HepG2 (cell line): ENCODE results near the gene TBL3. TPM values are rescaled to one million over a fixed set of nuclear protein-coding genes. Genes with fewer than 3 reads are reported as not detected.

Experiments used
- ATF7-NPFF ChIP-seq: sonication (generic); formaldehyde crosslinking; IDR thresholded peaks from 2 replicates; pipeline ENCODE4 v1.8.1; 2023; ENCODE audit warnings: mild to moderate bottlenecking, low read depth, missing genetic modification reagents, moderate library complexity
- BHLHE40 ChIP-seq: IDR thresholded peaks from 2 replicates; pipeline ENCODE4 v1.6.1; 2011; ENCODE audit warnings: low read length, improper control_type of control experiment
- CEBPB ChIP-seq: IDR thresholded peaks from 2 replicates; pipeline ENCODE4 v1.6.1; 2011; ENCODE audit warnings: low read depth, low read length, improper control_type of control experiment, borderline replicate concordance
- DMAP1 ChIP-seq: IDR thresholded peaks from 2 replicates; pipeline ENCODE4 v1.6.1; 2016
- FOXJ3 ChIP-seq: sonication (generic); formaldehyde crosslinking; IDR thresholded peaks from 2 replicates; pipeline ENCODE4 v1.4.0; 2020; ENCODE audit warnings: missing genetic modification reagents, mild to moderate bottlenecking, borderline replicate concordance
- JDP2 ChIP-seq: sonication (generic); formaldehyde crosslinking; IDR thresholded peaks from 2 replicates; pipeline ENCODE4 v1.8.1; 2022; ENCODE audit warnings: missing genetic modification reagents, borderline replicate concordance
- KAT2B ChIP-seq: fragments of 150-350 bp; IDR thresholded peaks from 2 replicates; pipeline ENCODE4 v1.6.1; 2014; ENCODE audit warnings: low read depth, low read length, borderline replicate concordance
- KDM4B ChIP-seq: sonication (generic); formaldehyde crosslinking; IDR thresholded peaks from 2 replicates; pipeline ENCODE4 v1.4.0; 2020; ENCODE audit warnings: missing genetic modification reagents
- KDM5A ChIP-seq: fragments of 200-600 bp; sonication (generic); IDR thresholded peaks from 2 replicates; pipeline ENCODE4 v1.7.0; 2018; ENCODE audit warnings: antibody characterized with exemption, mild to moderate bottlenecking, low read length, borderline replicate concordance
- MLLT10 ChIP-seq: sonication (generic); formaldehyde crosslinking; IDR thresholded peaks from 2 replicates; pipeline ENCODE4 v1.4.0; 2020; ENCODE audit warnings: missing genetic modification reagents
- RFX1 ChIP-seq: fragments of 450-650 bp; IDR thresholded peaks from 2 replicates; pipeline ENCODE4 v1.6.1; 2017
- RFX5 ChIP-seq: IDR thresholded peaks from 2 replicates; pipeline ENCODE4 v1.6.1; 2011; ENCODE audit warnings: low read depth, low read length, improper control_type of control experiment
- SP140L ChIP-seq: sonication (generic); formaldehyde crosslinking; IDR thresholded peaks from 2 replicates; pipeline ENCODE4 v1.4.0; 2020; ENCODE audit warnings: missing genetic modification reagents, borderline replicate concordance
- ZBTB7B ChIP-seq: sonication (generic); formaldehyde crosslinking; IDR thresholded peaks from 2 replicates; pipeline ENCODE4 v1.4.0; 2020; ENCODE audit warnings: missing genetic modification reagents
- ZKSCAN1 ChIP-seq: fragments of 150-350 bp; IDR thresholded peaks from 2 replicates; pipeline ENCODE4 v1.6.1; 2014; ENCODE audit warnings: low read length
- ZNF101 ChIP-seq: sonication (generic); formaldehyde crosslinking; IDR thresholded peaks from 2 replicates; pipeline ENCODE4 v1.4.0; 2020; ENCODE audit warnings: mild to moderate bottlenecking, low read depth, missing genetic modification reagents, borderline replicate concordance
- ZNF207 ChIP-seq: fragments of 450-650 bp; IDR thresholded peaks from 2 replicates; pipeline ENCODE4 v1.6.1; 2016; ENCODE audit warnings: antibody characterized with exemption, borderline replicate concordance
- ZNF232 ChIP-seq: sonication (generic); formaldehyde crosslinking; IDR thresholded peaks from 2 replicates; pipeline ENCODE4 v1.4.0; 2020; ENCODE audit warnings: missing genetic modification reagents, borderline replicate concordance
- ZNF235 ChIP-seq: sonication (generic); formaldehyde crosslinking; IDR thresholded peaks from 2 replicates; pipeline ENCODE4 v1.8.1; 2023; ENCODE audit warnings: mild to moderate bottlenecking, missing genetic modification reagents, borderline replicate concordance
- ZNF558 ChIP-seq: sonication (generic); formaldehyde crosslinking; IDR thresholded peaks from 2 replicates; pipeline ENCODE4 v1.9.0; 2022; ENCODE audit warnings: mild to moderate bottlenecking, missing genetic modification reagents, borderline replicate concordance
- ZNF615 ChIP-seq: sonication (generic); formaldehyde crosslinking; IDR thresholded peaks from 2 replicates; pipeline ENCODE4 v1.5.0; 2020; ENCODE audit warnings: mild to moderate bottlenecking, missing genetic modification reagents, borderline replicate concordance
- ZNF619 ChIP-seq: sonication (generic); formaldehyde crosslinking; IDR thresholded peaks from 2 replicates; pipeline ENCODE4 v1.4.0; 2020; ENCODE audit warnings: mild to moderate bottlenecking, missing genetic modification reagents
- ZNF713 ChIP-seq: sonication (generic); formaldehyde crosslinking; IDR thresholded peaks from 2 replicates; pipeline ENCODE4 v1.4.0; 2020; ENCODE audit warnings: mild to moderate bottlenecking, missing genetic modification reagents
- ZSCAN29 ChIP-seq: sonication (generic); formaldehyde crosslinking; conservative IDR thresholded peaks from 2 replicates; pipeline ENCODE4 v1.4.0; 2020; ENCODE audit warnings: mild to moderate bottlenecking, missing genetic modification reagents
- polyA plus RNA-seq, 8 experiments: library from polyadenylated mRNA; depleted of rRNA in 3 of 8; stranded (reverse) in 7 of 8; unstranded in 1 of 8; fragments of >200 nt; fragmentation: Illumina TruSeq in 4 of 8; extraction: Trizol in 4 of 8; gene quantifications; 2 replicates each; pipeline versions ENCODE4 v1.2.1 to v1.2.3, GENCODE V29; 2011 to 2016; ENCODE audit warnings: low read depth in 4 of 8, missing spikeins in 1 of 8, mixed read lengths in 1 of 8; ENCODE audit not compliant: insufficient read depth in 1 of 8
- total RNA-seq, 5 experiments: library from RNA; depleted of rRNA; stranded (reverse); fragments of >200 nt; fragmentation: Illumina TruSeq; extraction: Trizol; gene quantifications; 2 replicates each; pipeline ENCODE4 v1.2.3, GENCODE V29; 2016; ENCODE audit warnings: low read depth in 1 of 5
- TF ChIP-seq, protein P1 (sequence below): sonication (generic); formaldehyde crosslinking; IDR thresholded peaks from 2 replicates; pipeline ENCODE4 v1.4.0; 2020; ENCODE audit warnings: missing genetic modification reagents
- TF ChIP-seq, protein P2 (sequence below): sonication (generic); formaldehyde crosslinking; IDR thresholded peaks from 2 replicates; pipeline ENCODE4 v1.5.0; 2020; ENCODE audit warnings: missing genetic modification reagents
- TF ChIP-seq, protein P3 (sequence below): sonication (generic); formaldehyde crosslinking; IDR thresholded peaks from 2 replicates; pipeline ENCODE4 v1.4.0; 2020; ENCODE audit warnings: missing genetic modification reagents, low read depth, mild to moderate bottlenecking, borderline replicate concordance

The TBL3 gene
- total and polyA plus RNA-seq, 2 of the 13 experiments (the other 11 are each of a cell fraction or from before 2014, with no cell fraction given), result 16.8 to 38.0 TPM

DNA sequence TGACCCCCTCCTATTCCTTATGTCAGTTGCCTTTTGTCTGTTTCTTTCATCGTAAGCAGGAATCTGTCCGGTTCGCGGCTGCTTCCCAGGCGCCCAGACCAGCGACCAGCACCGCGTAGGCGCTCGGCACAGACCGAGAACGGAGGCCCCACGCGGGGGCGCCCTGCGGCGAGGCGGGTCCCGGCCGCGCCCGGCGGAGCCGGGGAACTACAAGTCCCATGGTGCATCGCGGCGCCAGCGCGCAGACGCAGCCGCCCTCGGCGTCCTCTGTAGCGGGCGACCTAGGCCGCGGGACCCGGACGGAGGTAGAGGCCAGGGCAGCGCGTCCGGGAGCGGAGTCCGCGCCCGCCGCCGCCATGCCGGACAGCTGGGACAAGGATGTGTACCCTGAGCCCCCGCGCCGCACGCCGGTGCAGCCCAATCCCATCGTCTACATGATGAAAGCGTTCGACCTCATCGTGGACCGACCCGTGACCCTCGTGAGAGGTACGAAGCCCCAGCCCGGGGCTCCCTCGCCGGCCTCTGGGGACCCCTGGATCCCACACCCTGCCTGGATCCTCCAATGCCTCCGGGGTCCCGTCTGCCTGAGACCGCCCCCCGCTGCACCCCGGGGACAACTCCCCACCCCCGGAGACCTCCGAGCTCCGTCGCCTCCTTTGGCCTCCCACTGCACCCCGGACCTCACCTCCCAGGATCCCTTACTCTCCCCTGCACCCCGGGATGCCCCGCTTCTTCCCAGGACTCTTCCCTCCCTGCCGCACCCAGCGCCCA lies 12.4 kb upstream of the TBL3 start, which contains the start of gene NDUFB10 (continued):
- peak; percentile 78 for TF ChIP-seq ATF7-NPFF (CRISPR knock-in tag)
- no peak for TF ChIP-seq FOXJ3 (CRISPR knock-in tag)
- TF ChIP-seq, protein P1, sequence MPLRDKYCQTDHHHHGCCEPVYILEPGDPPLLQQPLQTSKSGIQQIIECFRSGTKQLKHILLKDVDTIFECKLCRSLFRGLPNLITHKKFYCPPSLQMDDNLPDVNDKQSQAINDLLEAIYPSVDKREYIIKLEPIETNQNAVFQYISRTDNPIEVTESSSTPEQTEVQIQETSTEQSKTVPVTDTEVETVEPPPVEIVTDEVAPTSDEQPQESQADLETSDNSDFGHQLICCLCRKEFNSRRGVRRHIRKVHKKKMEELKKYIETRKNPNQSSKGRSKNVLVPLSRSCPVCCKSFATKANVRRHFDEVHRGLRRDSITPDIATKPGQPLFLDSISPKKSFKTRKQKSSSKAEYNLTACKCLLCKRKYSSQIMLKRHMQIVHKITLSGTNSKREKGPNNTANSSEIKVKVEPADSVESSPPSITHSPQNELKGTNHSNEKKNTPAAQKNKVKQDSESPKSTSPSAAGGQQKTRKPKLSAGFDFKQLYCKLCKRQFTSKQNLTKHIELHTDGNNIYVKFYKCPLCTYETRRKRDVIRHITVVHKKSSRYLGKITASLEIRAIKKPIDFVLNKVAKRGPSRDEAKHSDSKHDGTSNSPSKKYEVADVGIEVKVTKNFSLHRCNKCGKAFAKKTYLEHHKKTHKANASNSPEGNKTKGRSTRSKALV (CRISPR knock-in tag), result peak; percentile 87
- no peak for TF ChIP-seq KDM4B (CRISPR knock-in tag)
- TF ChIP-seq MLLT10 (CRISPR knock-in tag), result no peak
- peak; percentile 85; the same call in 1 of the 2 replicates for TF ChIP-seq ZNF232 (CRISPR knock-in tag)
- TF ChIP-seq DMAP1 (CRISPR knock-in tag), result peak; percentile 58; the same call in 1 of the 2 replicates
- peak; percentile 72 for TF ChIP-seq ZNF619
- TF ChIP-seq KDM5A, result no peak
- no peak for TF ChIP-seq ZKSCAN1
- TF ChIP-seq ZNF207, result no peak
- TF ChIP-seq JDP2, result no peak
- no peak for TF ChIP-seq RFX5
- TF ChIP-seq, protein P2, sequence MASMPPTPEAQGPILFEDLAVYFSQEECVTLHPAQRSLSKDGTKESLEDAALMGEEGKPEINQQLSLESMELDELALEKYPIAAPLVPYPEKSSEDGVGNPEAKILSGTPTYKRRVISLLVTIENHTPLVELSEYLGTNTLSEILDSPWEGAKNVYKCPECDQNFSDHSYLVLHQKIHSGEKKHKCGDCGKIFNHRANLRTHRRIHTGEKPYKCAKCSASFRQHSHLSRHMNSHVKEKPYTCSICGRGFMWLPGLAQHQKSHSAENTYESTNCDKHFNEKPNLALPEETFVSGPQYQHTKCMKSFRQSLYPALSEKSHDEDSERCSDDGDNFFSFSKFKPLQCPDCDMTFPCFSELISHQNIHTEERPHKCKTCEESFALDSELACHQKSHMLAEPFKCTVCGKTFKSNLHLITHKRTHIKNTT (CRISPR knock-in tag), result no peak
- TF ChIP-seq ZNF713 (CRISPR knock-in tag), result 0 out of 2 replicates have a peak, but pooled peaks have one; percentile 55
- no peak for TF ChIP-seq ZNF615 (CRISPR knock-in tag)
- no peak for TF ChIP-seq RFX1
- peak; percentile 22; the same call in 1 of the 2 replicates for TF ChIP-seq ZBTB7B (CRISPR knock-in tag)
- TF ChIP-seq SP140L (CRISPR knock-in tag), result no peak
- no peak for TF ChIP-seq BHLHE40
- no peak for TF ChIP-seq ZNF101 (CRISPR knock-in tag)
- TF ChIP-seq CEBPB, result no peak
- TF ChIP-seq, protein P3, sequence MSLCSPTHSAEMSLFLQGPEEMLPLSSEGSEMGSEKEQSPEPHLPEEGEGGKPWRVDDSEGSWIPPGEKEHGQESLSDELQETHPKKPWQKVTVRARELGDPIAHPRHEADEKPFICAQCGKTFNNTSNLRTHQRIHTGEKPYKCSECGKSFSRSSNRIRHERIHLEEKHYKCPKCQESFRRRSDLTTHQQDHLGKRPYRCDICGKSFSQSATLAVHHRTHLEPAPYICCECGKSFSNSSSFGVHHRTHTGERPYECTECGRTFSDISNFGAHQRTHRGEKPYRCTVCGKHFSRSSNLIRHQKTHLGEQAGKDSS (CRISPR knock-in tag), result peak; percentile 61; the same call in 1 of the 2 replicates
- peak; percentile 23; the same call in 1 of the 2 replicates for TF ChIP-seq ZNF235 (CRISPR knock-in tag)
- TF ChIP-seq ZSCAN29 (CRISPR knock-in tag), result 0 out of 2 replicates have a peak, but pooled peaks have one; percentile 37
- TF ChIP-seq ZNF558 (CRISPR knock-in tag), result peak; percentile 57; the same call in 1 of the 2 replicates
- no peak for TF ChIP-seq KAT2B
